Spleen (tissue), 11 donors: ENCODE results near the gene ITGA1. TPM values are rescaled to one million over a fixed set of nuclear protein-coding genes. Genes with fewer than 3 reads are reported as not detected.

Source experiments
- DNase-seq: peaks from one replicate; pipeline ENCODE4 v3.0.0-alpha.2; 2020
- H3K27ac ChIP-seq, 8 donors: fragments of 200-600 bp; sonication (generic) in 7 of 8; 1 replicate in 4 of 8; 2 replicates in 4 of 8; pipeline versions ENCODE4 v1.5.0 to v1.8.0; 2016 to 2021; ENCODE audit warnings: inconsistent platforms in 4 of 8, mild to moderate bottlenecking in 4 of 8, moderate library complexity in 1 of 8
- H3K27me3 ChIP-seq, 7 donors: fragments of 200-600 bp; sonication (generic) in 6 of 7; replicated peaks in 1 of 7; 1 replicate in 4 of 7; 2 replicates in 3 of 7; pipeline versions ENCODE4 v1.5.0 to v1.8.0; 2016 to 2021; ENCODE audit warnings: inconsistent platforms in 3 of 7, mild to moderate bottlenecking in 1 of 7
- H3K36me3 ChIP-seq, 6 donors: fragments of 200-600 bp; sonication (generic) in 5 of 6; 1 replicate in 4 of 6; 2 replicates in 2 of 6; pipeline versions ENCODE4 v1.5.0 to v1.8.0; 2016 to 2021; ENCODE audit warnings: inconsistent platforms in 2 of 6
- H3K4me1 ChIP-seq, 6 donors: fragments of 200-600 bp; sonication (generic) in 5 of 6; 1 replicate in 3 of 6; 2 replicates in 3 of 6; pipeline versions ENCODE4 v1.5.0 to v1.8.0; 2016 to 2021; ENCODE audit warnings: inconsistent platforms in 3 of 6
- H3K4me3 ChIP-seq, 8 donors: fragments of 200-600 bp; sonication (generic) in 7 of 8; 1 replicate in 4 of 8; 2 replicates in 4 of 8; pipeline versions ENCODE4 v1.5.0 to v1.8.0; 2016 to 2021; ENCODE audit warnings: inconsistent platforms in 4 of 8, mild to moderate bottlenecking in 4 of 8, moderate library complexity in 2 of 8
- H3K9me3 ChIP-seq, 8 donors: fragments of 200-600 bp; sonication (generic) in 7 of 8; 1 replicate in 4 of 8; 2 replicates in 4 of 8; pipeline versions ENCODE4 v1.5.0 to v1.8.0; 2016 to 2021; ENCODE audit warnings: inconsistent platforms in 4 of 8
- POLR2A ChIP-seq, 3 donors: fragments of 450-650 bp; IDR thresholded peaks; one replicate each; pipeline ENCODE4 v1.5.1; 2017; ENCODE audit warnings: antibody characterized with exemption in 3 of 3, mild to moderate bottlenecking in 1 of 3
- POLR2AphosphoS5 ChIP-seq, 3 donors: sonication (generic); formaldehyde crosslinking; IDR thresholded peaks; one replicate each; pipeline ENCODE4 v1.5.1; 2017; ENCODE audit warnings: antibody characterized with exemption in 3 of 3
- WGBS, 5 donors: extraction: QIAGEN DNeasy Blood & Tissue Kit in 3 of 5; methylation state at CpG; one replicate each; pipeline versions ENCODE4 v1.1.5 to v1.1.7; 2013 to 2018; 5-methylcytosine and 5-hydroxymethylcytosine counted together
- intact Hi-C: fragments of 100-400 bp; cut with DNase I; formaldehyde crosslinking; loops from one replicate; pipeline ENCODE4 v1.15.0; 2023; ENCODE audit warnings: low total_unique reads
- polyA plus RNA-seq, 3 donors: library from polyadenylated mRNA; stranded (reverse); fragments of 200-250 nt; gene quantifications; one replicate each; pipeline ENCODE4 v1.2.1, GENCODE V29; 2013
- total RNA-seq, 7 donors: library from RNA; depleted of rRNA in 3 of 7; stranded (reverse); fragments of >200 nt in 3 of 7; fragmentation: NEBNext Ultra II Directional in 4 of 7; extraction: Animal tissue kit (Norgen Biotek cat#: 25700) in 4 of 7; gene quantifications; one replicate each; pipeline versions ENCODE4 v1.1.0 to v1.2.1, GENCODE V29; 2016 to 2021
- TF ChIP-seq, protein P1 (sequence below), 11 experiments: fragments of 200-600 bp in 7 of 11; fragments of 450-650 bp in 4 of 11; sonication (generic) in 4 of 11; IDR thresholded peaks in 8 of 11; conservative IDR thresholded peaks in 3 of 11; 1 replicate in 7 of 11; 2 replicates in 4 of 11; pipeline versions ENCODE4 v1.4.0 to v1.8.0; 2016 to 2021; ENCODE audit warnings: antibody characterized with exemption in 11 of 11, inconsistent platforms in 4 of 11, mild to moderate bottlenecking in 1 of 11
- donor health status: healthy with polysubstance abuse.
- donor health status: DM: no; HTN: no; CAD: no; lungs with moderate emphysema.
- donor health status: DM: no; HTN: no; CAD: no.
- donor health status: Bipolar disorder and iron deficiency.
- donor health status: healthy.
- donor health status: DM: no; HTN: no; CAD: no.
- donor health status: DM: yes; HTN: yes; CAD: no.

The ITGA1 gene
- total and polyA plus RNA-seq, 10 donors = 8.3 to 505 (median 289) TPM

DNA sequence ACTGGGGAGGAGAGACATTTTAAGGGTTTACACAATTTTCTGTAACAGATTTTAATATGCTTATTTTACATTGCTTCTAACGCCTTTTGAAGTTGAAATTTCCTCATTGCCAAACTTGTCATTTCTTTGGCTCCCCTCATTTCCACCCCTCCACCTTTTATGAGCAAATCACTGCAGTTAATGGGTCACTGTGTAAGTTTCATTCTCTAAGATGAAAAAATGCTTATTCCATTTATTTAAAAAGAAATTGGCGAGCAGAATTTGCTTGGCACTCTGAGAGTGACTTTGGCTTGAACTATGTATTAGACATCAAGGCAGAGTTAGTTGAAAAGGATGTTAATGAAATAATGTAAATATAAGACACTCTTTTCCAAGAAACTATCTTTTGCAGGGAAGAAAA is 66.6 kb downstream of the ITGA1 start:
- intact Hi-C loops = no loop called here
- WGBS, 5 donors = 56 to 72% (median 72%) methylated on average over 2 of the region's 2 CpGs
- TF ChIP-seq POLR2A (IDR thresholded peaks at IDR 0.05) (no peak), POLR2AphosphoS5 (IDR thresholded peaks at IDR 0.05) (no peak)
- TF ChIP-seq, protein P1, sequence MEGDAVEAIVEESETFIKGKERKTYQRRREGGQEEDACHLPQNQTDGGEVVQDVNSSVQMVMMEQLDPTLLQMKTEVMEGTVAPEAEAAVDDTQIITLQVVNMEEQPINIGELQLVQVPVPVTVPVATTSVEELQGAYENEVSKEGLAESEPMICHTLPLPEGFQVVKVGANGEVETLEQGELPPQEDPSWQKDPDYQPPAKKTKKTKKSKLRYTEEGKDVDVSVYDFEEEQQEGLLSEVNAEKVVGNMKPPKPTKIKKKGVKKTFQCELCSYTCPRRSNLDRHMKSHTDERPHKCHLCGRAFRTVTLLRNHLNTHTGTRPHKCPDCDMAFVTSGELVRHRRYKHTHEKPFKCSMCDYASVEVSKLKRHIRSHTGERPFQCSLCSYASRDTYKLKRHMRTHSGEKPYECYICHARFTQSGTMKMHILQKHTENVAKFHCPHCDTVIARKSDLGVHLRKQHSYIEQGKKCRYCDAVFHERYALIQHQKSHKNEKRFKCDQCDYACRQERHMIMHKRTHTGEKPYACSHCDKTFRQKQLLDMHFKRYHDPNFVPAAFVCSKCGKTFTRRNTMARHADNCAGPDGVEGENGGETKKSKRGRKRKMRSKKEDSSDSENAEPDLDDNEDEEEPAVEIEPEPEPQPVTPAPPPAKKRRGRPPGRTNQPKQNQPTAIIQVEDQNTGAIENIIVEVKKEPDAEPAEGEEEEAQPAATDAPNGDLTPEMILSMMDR (IDR thresholded peaks at IDR 0.05 in 8 of 11, conservative IDR thresholded peaks at IDR 0.05 in 3 of 11) = no peak
- no peak overlapping the region for H3K4me3 ChIP-seq
- peaks cover 0 to 49% (median 33%) of the 10 kb centered on the region in 6 donors for H3K4me1 ChIP-seq
- DNase-seq = no peak
- peaks cover 0 to 8% (median 0%) of the 10 kb centered on the region in 6 donors for H3K36me3 ChIP-seq
- peak overlapping the region in 7 of 8 donors; percentile 2 to 61 (median 33) for H3K27ac ChIP-seq
- no peaks in the 10 kb centered on the region for H3K9me3 ChIP-seq
- no peaks in the 10 kb centered on the region for H3K27me3 ChIP-seq

DNA sequence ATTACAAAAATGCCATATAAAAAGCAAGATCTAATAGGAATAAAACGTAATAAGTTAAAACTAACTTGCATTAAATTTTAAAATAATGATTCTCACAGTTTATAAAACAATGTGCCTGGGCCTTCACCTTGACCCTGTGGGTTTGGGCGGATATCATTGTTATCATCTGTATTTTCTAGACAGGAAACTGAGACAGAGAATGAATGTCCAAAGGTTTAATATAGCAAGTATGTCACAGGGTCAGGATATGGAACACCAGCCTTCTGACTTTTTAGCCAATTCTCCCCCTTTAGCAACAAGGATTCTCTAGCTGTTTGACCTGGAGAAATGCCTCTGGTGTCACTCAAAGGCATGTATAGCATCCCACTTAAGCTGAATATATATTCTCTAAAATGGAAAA is 67.2 kb downstream of the ITGA1 start:
- peaks cover 0 to 8% (median 0%) of the 10 kb centered on the region in 6 donors for H3K36me3 ChIP-seq
- intact Hi-C loops = no loop called here

DNA sequence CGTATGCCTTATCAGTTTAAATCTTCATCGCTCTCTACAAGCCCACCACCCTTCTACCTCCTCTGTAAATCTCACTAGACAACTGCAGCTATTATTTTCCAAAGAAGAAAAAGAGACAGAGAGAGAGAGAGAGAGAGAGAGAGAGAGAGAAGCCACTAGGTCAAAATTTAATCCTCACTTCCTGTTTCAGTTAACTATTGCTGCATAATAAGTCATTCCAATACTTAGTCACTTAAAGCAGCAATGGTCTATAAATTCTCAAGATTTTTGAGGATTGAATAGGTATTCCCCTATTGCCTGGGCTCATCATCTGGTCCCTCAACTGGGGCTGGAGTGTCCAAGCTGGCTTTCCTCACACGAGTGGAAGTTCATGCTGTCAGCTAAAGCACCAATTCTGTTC is 68.8 kb downstream of the ITGA1 start:
- peaks cover 0 to 45% (median 33%) of the 10 kb centered on the region in 6 donors for H3K4me1 ChIP-seq
- DNase-seq = no peak
- H3K27me3 ChIP-seq = no peaks in the 10 kb centered on the region
- H3K9me3 ChIP-seq = no peaks in the 10 kb centered on the region
- peak overlapping the region in 6 of 8 donors; percentile 20 to 52 (median 30) for H3K27ac ChIP-seq
- TF ChIP-seq POLR2A (IDR thresholded peaks at IDR 0.05) = no peak
- TF ChIP-seq, protein P1 (IDR thresholded peaks at IDR 0.05 in 8 of 11, conservative IDR thresholded peaks at IDR 0.05 in 3 of 11) = no peak
- H3K4me3 ChIP-seq = no peak overlapping the region
- WGBS, 5 donors = 73 to 90% (median 85%) methylated on average over 3 of the region's 3 CpGs
- peaks cover 0 to 16% (median 0%) of the 10 kb centered on the region in 6 donors for H3K36me3 ChIP-seq
- intact Hi-C loops = no loop called here

More for the DNA sequence above, 67.2 kb downstream of the ITGA1 start:
- peaks cover 0 to 45% (median 33%) of the 10 kb centered on the region in 6 donors for H3K4me1 ChIP-seq
- H3K4me3 ChIP-seq = no peak overlapping the region
- no peaks in the 10 kb centered on the region for H3K27me3 ChIP-seq
- peak overlapping the region in 5 of 8 donors; percentile 20 to 61 (median 46) for H3K27ac ChIP-seq
- no peaks in the 10 kb centered on the region for H3K9me3 ChIP-seq
- no peak for TF ChIP-seq POLR2AphosphoS5 (IDR thresholded peaks at IDR 0.05)
- TF ChIP-seq, protein P1 (IDR thresholded peaks at IDR 0.05 in 8 of 11, conservative IDR thresholded peaks at IDR 0.05 in 3 of 11) = no peak
- TF ChIP-seq POLR2A (IDR thresholded peaks at IDR 0.05) = no peak
- 54 to 76% (median 67%) methylated on average over 2 of the region's 2 CpGs for WGBS, 5 donors
- DNase-seq = no peak

DNA sequence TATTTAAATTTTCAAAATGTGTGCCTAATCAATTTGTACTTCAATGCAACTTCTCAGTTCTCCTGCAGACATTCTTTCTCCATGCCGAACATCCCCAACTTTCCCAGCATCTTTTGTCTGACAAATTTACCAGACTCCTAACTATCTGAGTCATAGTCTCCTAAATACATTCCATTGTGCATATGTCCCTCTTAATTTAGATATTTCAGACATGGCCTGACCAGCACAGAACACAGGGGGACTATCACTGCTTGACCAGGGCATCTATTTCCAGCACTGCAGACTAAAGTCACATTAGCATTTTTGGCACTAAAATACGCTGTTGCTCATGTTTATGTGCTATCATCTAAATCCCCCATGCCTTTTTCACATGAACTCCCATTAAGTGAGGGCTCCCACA is 71.9 kb downstream of the ITGA1 start:
- intact Hi-C loops = no loop called here
- H3K4me3 ChIP-seq = no peak overlapping the region
- no peak for DNase-seq
- peak overlapping the region in 3 of 8 donors; percentile 25 to 41 (median 32) for H3K27ac ChIP-seq
- TF ChIP-seq, protein P1 (IDR thresholded peaks at IDR 0.05 in 8 of 11, conservative IDR thresholded peaks at IDR 0.05 in 3 of 11) = no peak
- TF ChIP-seq POLR2AphosphoS5 (IDR thresholded peaks at IDR 0.05) = peak in 1 of 3 donors; percentile 52
- no peaks in the 10 kb centered on the region for H3K9me3 ChIP-seq
- WGBS, 5 donors = 72 to 91% (median 85%) methylated on average over 2 of the region's 2 CpGs
- H3K36me3 ChIP-seq = peaks cover 0 to 27% (median 0%) of the 10 kb centered on the region in 6 donors
- no peaks in the 10 kb centered on the region for H3K27me3 ChIP-seq
- H3K4me1 ChIP-seq = peaks cover 0 to 42% (median 21%) of the 10 kb centered on the region in 6 donors
